ENCODE data around the gene CMTM8.

- TF ChIP-seq GATA2 (IDR thresholded peaks at IDR 0.05; ENCODE audit: low read depth, low read length) (no peak), GATA3 (IDR thresholded peaks at IDR 0.05; ENCODE audit: low read depth, low read length) (no peak)
These were observed 58.9 kb downstream of the CMTM8 start for GRCh38 chr3:32297366-32297765.
